K562 (cell line): Measurements from ENCODE around the gene CCNB1. TPM values are rescaled to one million over a fixed set of nuclear protein-coding genes. Genes with fewer than 3 reads are reported as not detected.

ENCODE experiments used
- GABPB1 ChIP-seq: sonication (generic); formaldehyde crosslinking; IDR thresholded peaks from 2 replicates; pipeline ENCODE4 v1.8.0; 2022; ENCODE audit warnings: mild to moderate bottlenecking, missing genetic modification reagents
- NFATC3 ChIP-seq: fragments of 450-650 bp; IDR thresholded peaks from 2 replicates; pipeline ENCODE4 v1.6.1; 2017; ENCODE audit warnings: mild to moderate bottlenecking
- PTRF ChIP-seq: fragments of 450-650 bp; IDR thresholded peaks from 2 replicates; pipeline ENCODE4 v1.6.1; 2016; ENCODE audit warnings: mild to moderate bottlenecking, missing genetic modification characterization, missing compliant biosample characterization
- ZC3H8 ChIP-seq: fragments of 450-650 bp; IDR thresholded peaks from 2 replicates; pipeline ENCODE4 v1.6.1; 2017
- ZEB2 ChIP-seq: fragments of 450-650 bp; IDR thresholded peaks from 2 replicates; pipeline ENCODE4 v1.6.1; 2016
- ZFPM2 ChIP-seq: fragments of 250-450 bp; sonication (Bioruptor Pico); IDR thresholded peaks from 2 replicates; pipeline ENCODE4 v1.5.1; 2022; ENCODE audit warnings: mild to moderate bottlenecking
- polyA plus RNA-seq, 8 experiments: library from polyadenylated mRNA; depleted of rRNA in 4 of 8; stranded (reverse) in 5 of 8; unstranded in 3 of 8; fragments of >200 nt; fragmentation: Nextera tagmentation in 2 of 8; fragmentation: Illumina TruSeq in 1 of 8; extraction: Ambion mirVana in 2 of 8; extraction: Trizol in 1 of 8; gene quantifications; 2 replicates each; pipeline versions ENCODE4 v1.2.1 to v1.2.3, GENCODE V29; 2011 to 2014; ENCODE audit warnings: inconsistent platforms in 1 of 8, missing spikeins in 1 of 8
- total RNA-seq, 7 experiments: library from RNA; depleted of rRNA in 6 of 7; stranded (reverse); fragments of >200 nt in 6 of 7; fragmentation: Illumina TruSeq in 2 of 7; extraction: Trizol in 2 of 7; gene quantifications; 2 replicates each; pipeline versions ENCODE4 v1.2.1 to v1.2.3, GENCODE V29; 2011 to 2021; ENCODE audit warnings: low replicate concordance in 1 of 7
- TF ChIP-seq, protein P1 (sequence below), 2 experiments: fragments of 450-650 bp; formaldehyde crosslinking in 1 of 2; IDR thresholded peaks; 2 replicates each; pipeline versions ENCODE4 v1.4.0 to v1.6.1; 2014 to 2020; ENCODE audit warnings: mild to moderate bottlenecking in 2 of 2, borderline replicate concordance in 1 of 2, low read depth in 1 of 2
- TF ChIP-seq, protein P2 (sequence below): sonication (generic); formaldehyde crosslinking; IDR thresholded peaks from 2 replicates; pipeline ENCODE4 v1.9.0; 2022; ENCODE audit warnings: mild to moderate bottlenecking, missing genetic modification reagents
- TF ChIP-seq, protein P3 (sequence below): fragments of 200-800 bp; sonication (Bioruptor generic); IDR thresholded peaks from 2 replicates; pipeline ENCODE4 v1.6.1; 2016; ENCODE audit warnings: missing genetic modification characterization, missing compliant biosample characterization

Gene CCNB1
- total and polyA plus RNA-seq, 9 of the 15 experiments (the other 6 are each of a cell fraction or from before 2014, with no cell fraction given), result 165 to 679 (median 271) TPM

DNA sequence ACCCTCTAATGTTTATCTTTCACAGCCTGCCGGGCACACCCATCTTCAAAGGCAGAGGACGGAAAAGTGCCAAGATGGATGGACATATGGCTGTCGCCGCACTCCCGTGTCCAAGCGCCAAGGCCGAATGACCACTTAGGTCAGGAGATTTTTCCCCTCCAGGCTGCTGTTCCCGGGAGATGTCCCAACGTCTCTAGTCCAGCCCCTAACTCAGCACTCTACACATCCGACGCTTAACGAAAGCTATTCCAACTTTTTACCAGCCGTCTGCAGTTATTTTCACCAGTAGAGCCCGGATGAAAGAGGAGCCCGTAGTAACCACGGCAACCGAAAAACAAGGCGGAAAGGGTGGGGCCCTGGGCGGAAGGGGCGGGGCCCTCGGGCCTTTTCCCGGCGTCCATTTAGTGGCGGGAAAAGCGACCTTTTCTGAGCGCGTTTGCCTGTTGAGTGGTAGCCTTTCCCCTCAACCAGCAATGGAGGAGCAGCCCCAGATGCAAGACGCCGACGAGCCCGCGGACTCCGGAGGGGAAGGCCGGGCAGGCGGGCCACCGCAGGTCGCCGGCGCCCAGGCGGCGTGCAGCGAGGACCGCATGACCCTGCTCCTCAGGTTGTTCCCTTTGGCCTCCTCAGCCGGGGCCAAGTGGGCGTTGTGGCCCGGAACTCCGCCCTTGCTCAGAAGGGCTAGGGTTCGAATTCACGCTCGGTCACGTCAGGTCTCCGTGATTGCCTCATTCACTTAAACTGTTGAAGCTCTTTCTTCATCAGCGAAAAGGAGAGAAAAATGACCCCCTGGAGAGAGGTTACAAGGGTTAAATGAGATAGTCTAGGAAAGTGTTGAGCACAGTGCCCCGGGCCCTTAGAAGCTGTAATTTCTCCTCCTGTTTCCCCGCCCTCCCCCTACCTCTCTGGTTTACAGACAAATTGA is 22.5 kb downstream of the CCNB1 start, which contains the start of gene CENPH (continued):
- TF ChIP-seq, protein P1, sequence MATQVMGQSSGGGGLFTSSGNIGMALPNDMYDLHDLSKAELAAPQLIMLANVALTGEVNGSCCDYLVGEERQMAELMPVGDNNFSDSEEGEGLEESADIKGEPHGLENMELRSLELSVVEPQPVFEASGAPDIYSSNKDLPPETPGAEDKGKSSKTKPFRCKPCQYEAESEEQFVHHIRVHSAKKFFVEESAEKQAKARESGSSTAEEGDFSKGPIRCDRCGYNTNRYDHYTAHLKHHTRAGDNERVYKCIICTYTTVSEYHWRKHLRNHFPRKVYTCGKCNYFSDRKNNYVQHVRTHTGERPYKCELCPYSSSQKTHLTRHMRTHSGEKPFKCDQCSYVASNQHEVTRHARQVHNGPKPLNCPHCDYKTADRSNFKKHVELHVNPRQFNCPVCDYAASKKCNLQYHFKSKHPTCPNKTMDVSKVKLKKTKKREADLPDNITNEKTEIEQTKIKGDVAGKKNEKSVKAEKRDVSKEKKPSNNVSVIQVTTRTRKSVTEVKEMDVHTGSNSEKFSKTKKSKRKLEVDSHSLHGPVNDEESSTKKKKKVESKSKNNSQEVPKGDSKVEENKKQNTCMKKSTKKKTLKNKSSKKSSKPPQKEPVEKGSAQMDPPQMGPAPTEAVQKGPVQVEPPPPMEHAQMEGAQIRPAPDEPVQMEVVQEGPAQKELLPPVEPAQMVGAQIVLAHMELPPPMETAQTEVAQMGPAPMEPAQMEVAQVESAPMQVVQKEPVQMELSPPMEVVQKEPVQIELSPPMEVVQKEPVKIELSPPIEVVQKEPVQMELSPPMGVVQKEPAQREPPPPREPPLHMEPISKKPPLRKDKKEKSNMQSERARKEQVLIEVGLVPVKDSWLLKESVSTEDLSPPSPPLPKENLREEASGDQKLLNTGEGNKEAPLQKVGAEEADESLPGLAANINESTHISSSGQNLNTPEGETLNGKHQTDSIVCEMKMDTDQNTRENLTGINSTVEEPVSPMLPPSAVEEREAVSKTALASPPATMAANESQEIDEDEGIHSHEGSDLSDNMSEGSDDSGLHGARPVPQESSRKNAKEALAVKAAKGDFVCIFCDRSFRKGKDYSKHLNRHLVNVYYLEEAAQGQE (IDR thresholded peaks at IDR 0.05; ENCODE audit: borderline replicate concordance), result no peak; the same call in 1 of the 2 replicates
- TF ChIP-seq, protein P1 (CRISPR knock-in tag; IDR thresholded peaks at IDR 0.05; ENCODE audit: low read depth), result no peak
- TF ChIP-seq GABPB1 (CRISPR knock-in tag) (peak; percentile 87), NFATC3 (no peak), ZC3H8 (no peak), ZEB2 (0 out of 2 replicates have a peak, but pooled peaks have one; percentile 21), PTRF (tag) (no peak), ZFPM2 (CRISPR knock-in tag) (no peak)
- TF ChIP-seq, protein P2, sequence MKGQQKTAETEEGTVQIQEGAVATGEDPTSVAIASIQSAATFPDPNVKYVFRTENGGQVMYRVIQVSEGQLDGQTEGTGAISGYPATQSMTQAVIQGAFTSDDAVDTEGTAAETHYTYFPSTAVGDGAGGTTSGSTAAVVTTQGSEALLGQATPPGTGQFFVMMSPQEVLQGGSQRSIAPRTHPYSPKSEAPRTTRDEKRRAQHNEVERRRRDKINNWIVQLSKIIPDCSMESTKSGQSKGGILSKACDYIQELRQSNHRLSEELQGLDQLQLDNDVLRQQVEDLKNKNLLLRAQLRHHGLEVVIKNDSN (CRISPR knock-in tag), result peak; percentile 51
- TF ChIP-seq, protein P3, sequence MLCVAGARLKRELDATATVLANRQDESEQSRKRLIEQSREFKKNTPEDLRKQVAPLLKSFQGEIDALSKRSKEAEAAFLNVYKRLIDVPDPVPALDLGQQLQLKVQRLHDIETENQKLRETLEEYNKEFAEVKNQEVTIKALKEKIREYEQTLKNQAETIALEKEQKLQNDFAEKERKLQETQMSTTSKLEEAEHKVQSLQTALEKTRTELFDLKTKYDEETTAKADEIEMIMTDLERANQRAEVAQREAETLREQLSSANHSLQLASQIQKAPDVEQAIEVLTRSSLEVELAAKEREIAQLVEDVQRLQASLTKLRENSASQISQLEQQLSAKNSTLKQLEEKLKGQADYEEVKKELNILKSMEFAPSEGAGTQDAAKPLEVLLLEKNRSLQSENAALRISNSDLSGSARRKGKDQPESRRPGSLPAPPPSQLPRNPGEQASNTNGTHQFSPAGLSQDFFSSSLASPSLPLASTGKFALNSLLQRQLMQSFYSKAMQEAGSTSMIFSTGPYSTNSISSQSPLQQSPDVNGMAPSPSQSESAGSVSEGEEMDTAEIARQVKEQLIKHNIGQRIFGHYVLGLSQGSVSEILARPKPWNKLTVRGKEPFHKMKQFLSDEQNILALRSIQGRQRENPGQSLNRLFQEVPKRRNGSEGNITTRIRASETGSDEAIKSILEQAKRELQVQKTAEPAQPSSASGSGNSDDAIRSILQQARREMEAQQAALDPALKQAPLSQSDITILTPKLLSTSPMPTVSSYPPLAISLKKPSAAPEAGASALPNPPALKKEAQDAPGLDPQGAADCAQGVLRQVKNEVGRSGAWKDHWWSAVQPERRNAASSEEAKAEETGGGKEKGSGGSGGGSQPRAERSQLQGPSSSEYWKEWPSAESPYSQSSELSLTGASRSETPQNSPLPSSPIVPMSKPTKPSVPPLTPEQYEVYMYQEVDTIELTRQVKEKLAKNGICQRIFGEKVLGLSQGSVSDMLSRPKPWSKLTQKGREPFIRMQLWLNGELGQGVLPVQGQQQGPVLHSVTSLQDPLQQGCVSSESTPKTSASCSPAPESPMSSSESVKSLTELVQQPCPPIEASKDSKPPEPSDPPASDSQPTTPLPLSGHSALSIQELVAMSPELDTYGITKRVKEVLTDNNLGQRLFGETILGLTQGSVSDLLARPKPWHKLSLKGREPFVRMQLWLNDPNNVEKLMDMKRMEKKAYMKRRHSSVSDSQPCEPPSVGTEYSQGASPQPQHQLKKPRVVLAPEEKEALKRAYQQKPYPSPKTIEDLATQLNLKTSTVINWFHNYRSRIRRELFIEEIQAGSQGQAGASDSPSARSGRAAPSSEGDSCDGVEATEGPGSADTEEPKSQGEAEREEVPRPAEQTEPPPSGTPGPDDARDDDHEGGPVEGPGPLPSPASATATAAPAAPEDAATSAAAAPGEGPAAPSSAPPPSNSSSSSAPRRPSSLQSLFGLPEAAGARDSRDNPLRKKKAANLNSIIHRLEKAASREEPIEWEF (CRISPR knock-in tag), result no peak
